H1 (cell line): Measurements from ENCODE around the gene GNG5. TPM values are rescaled to one million over a fixed set of nuclear protein-coding genes. Genes with fewer than 3 reads are reported as not detected.

Source experiments
- ASH2L ChIP-seq: fragments of 200-600, 300-600 bp; sonication (generic); IDR thresholded peaks from one replicate; pipeline ENCODE4 v1.7.1; 2017; ENCODE audit warnings: low read length
- ATF2 ChIP-seq: IDR thresholded peaks from 2 replicates; pipeline ENCODE4 v1.6.1; 2012; ENCODE audit warnings: low read length, inconsistent platforms
- BCL11A ChIP-seq, 2 experiments: IDR thresholded peaks; one replicate each; pipeline ENCODE4 v1.6.1; 2011; ENCODE audit warnings: low read depth in 2 of 2, low read length in 2 of 2, mild to moderate bottlenecking in 2 of 2
- GABPA ChIP-seq: IDR thresholded peaks from 2 replicates; pipeline ENCODE4 v1.6.1; 2011; ENCODE audit warnings: mild to moderate bottlenecking, low read length, moderate library complexity, borderline replicate concordance; ENCODE audit not compliant: insufficient read depth
- MAFK ChIP-seq: IDR thresholded peaks from 2 replicates; pipeline ENCODE4 v1.6.1; 2012; ENCODE audit warnings: low read depth, mild to moderate bottlenecking, improper control_type of control experiment, low read length
- SIN3A ChIP-seq, 2 experiments: IDR thresholded peaks in 1 of 2; conservative IDR thresholded peaks in 1 of 2; 2 replicates each; pipeline ENCODE4 v1.6.1; 2011 to 2012; ENCODE audit warnings: low read length in 2 of 2, improper control_type of control experiment in 1 of 2, low read depth in 1 of 2, mild to moderate bottlenecking in 1 of 2
- SP1 ChIP-seq: IDR thresholded peaks from 2 replicates; pipeline ENCODE4 v1.6.1; 2011; ENCODE audit warnings: low read depth, low read length
- ZNF274 ChIP-seq: IDR thresholded peaks from 2 replicates; pipeline ENCODE4 v1.7.0; 2012; ENCODE audit warnings: low read length, borderline replicate concordance; ENCODE audit errors: extremely low read depth
- polyA plus RNA-seq, 7 experiments: library from polyadenylated mRNA; depleted of rRNA in 3 of 7; stranded (reverse) in 5 of 7; unstranded in 2 of 7; fragments of >200 nt in 5 of 7; fragments of 200-250 nt in 2 of 7; gene quantifications; 1 replicate in 5 of 7; 2 replicates in 1 of 7; 4 replicates in 1 of 7; pipeline versions ENCODE4 v1.2.1 to v1.2.3, GENCODE V29; 2011 to 2013; ENCODE audit warnings: missing spikeins in 2 of 7, mixed read lengths in 2 of 7
- total RNA-seq: library from RNA; stranded (reverse); fragmentation: NEBNext Ultra II Directional; extraction: Animal tissue kit (Norgen Biotek cat#: 25700); gene quantifications from 2 replicates; pipeline ENCODE4 v1.2.1, GENCODE V29; 2021

The GNG5 gene
- total and polyA plus RNA-seq, 2 of the 8 experiments (the other 6 are each of a cell fraction or from before 2014, with no cell fraction given): 94.0 to 104 TPM

DNA sequence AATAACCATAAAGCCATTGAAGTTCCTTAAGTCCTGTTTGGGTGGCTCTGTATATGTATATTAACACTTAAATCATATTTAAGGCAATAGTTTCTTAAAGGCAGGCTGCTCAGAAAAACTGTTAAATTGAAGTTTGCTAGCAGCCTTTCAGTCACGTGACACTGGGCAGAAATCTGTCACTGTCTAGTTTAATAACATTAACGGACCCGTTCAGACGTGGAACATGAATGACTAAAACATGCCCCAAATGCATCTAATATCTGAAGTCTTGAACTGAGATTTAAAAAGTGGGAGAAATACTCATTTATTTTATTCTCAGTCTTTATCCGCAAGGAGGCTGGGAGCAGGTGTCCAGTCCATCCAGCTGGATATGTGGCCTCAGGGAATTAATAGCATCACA is 3.5 kb downstream of the GNG5 start (continued):
- no peak for TF ChIP-seq SP1
- no peak for TF ChIP-seq GABPA
- no peak for TF ChIP-seq ATF2
- no peak for TF ChIP-seq ASH2L
- TF ChIP-seq MAFK: no peak
- no peak for TF ChIP-seq BCL11A (IDR thresholded peaks at IDR 0.05; ENCODE audit: low read depth in 2 of 2, low read length in 2 of 2)
- no peak for TF ChIP-seq SIN3A (conservative IDR thresholded peaks at IDR 0.05 in 1 of 2, IDR thresholded peaks at IDR 0.05 in 1 of 2; ENCODE audit: low read depth in 1 of 2, low read length in 2 of 2)
- no peak for TF ChIP-seq ZNF274
